Measurements from ENCODE around the gene HCRTR1.

DNA sequence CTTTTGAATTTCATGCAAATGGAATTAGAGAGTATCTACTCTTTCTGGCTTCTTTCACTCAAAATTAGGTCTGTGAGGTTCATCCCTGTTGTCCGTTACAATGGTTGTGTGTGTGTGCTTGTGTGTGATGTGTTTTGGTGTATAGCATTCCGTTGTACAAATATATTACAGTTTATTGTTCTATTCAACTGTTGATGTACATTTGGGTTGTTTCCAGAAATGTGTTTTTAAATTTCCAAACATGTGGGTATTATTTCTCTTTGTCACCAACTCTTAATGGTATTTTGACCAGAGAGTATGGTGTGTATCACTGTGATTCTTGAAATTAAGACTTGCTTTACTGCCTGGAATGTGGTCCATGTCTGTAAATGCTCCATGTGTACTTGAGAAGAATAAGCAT lies 16.8 kb upstream of the HCRTR1 start:
- TF ChIP-seq, protein P1, sequence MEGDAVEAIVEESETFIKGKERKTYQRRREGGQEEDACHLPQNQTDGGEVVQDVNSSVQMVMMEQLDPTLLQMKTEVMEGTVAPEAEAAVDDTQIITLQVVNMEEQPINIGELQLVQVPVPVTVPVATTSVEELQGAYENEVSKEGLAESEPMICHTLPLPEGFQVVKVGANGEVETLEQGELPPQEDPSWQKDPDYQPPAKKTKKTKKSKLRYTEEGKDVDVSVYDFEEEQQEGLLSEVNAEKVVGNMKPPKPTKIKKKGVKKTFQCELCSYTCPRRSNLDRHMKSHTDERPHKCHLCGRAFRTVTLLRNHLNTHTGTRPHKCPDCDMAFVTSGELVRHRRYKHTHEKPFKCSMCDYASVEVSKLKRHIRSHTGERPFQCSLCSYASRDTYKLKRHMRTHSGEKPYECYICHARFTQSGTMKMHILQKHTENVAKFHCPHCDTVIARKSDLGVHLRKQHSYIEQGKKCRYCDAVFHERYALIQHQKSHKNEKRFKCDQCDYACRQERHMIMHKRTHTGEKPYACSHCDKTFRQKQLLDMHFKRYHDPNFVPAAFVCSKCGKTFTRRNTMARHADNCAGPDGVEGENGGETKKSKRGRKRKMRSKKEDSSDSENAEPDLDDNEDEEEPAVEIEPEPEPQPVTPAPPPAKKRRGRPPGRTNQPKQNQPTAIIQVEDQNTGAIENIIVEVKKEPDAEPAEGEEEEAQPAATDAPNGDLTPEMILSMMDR (IDR thresholded peaks at IDR 0.05), result no peak
- TF ChIP-seq POLR2AphosphoS5 (IDR thresholded peaks at IDR 0.05), result no peak
